ENCODE measurements around the gene NISCH.

The NISCH gene

DNA sequence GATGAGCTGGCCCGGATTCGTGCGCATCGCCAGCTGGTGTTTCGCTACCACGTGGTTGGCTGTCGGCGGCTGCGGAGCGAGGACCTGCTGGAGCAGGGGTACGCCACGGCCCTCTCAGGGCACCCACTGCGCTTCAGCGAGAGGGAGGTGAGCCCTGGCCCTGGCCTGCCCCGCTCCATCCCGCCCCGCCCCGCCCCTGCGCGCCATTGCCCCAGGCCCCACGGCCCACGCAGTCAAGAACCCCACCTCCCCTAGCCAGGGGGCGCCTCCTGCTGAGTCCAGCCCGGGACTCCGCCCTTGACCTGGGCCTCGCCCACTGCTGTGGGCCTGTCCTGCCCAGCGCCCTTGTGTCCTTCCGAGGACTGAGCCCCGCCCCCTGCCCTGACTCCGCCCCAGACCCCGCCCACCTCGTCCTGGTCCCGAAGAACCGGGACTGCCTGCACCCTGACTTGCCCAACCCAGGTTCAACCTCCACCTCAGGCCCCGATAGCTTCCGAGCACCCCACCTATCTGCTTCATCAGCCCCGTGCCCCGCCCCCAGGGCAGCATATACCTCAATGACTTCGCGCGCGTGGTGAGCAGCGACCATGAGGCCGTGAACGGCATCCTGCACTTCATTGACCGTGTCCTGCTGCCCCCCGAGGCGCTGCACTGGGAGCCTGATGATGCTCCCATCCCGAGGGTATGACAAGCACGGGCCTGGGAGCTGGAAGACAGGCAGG, 63.5 kb downstream of the NISCH start:
- H3K4me3 ChIP-seq (replicated peaks; ENCODE audit: insufficient read depth, low read length) = no peak overlapping the region
- H3K27me3 ChIP-seq (ENCODE audit: insufficient read depth, poor library complexity, severe bottlenecking) = no peaks in the 10 kb centered on the region
- no peak overlapping the region for H3K27ac ChIP-seq (replicated peaks)

GRCh38 chr3:52519445-52520140, 64.2 kb downstream of the NISCH start:
- Histone ChIP-seq H3K27me3 (ENCODE audit: insufficient read depth, poor library complexity, severe bottlenecking) (no peaks in the 10 kb centered on the region), H3K27ac (replicated peaks) (no peak overlapping the region), H3K4me3 (replicated peaks; ENCODE audit: insufficient read depth, low read length) (no peak overlapping the region)
- no peak for TF ChIP-seq CTCF (IDR thresholded peaks at IDR 0.05; ENCODE audit: insufficient read depth, low read length)
- TF ChIP-seq POLR2AphosphoS5 (IDR thresholded peaks at IDR 0.05; ENCODE audit: low read depth) = no peak
- no peak for TF ChIP-seq SPI1 (IDR thresholded peaks at IDR 0.05; ENCODE audit: borderline replicate concordance, low read depth)
- TF ChIP-seq, protein P1, sequence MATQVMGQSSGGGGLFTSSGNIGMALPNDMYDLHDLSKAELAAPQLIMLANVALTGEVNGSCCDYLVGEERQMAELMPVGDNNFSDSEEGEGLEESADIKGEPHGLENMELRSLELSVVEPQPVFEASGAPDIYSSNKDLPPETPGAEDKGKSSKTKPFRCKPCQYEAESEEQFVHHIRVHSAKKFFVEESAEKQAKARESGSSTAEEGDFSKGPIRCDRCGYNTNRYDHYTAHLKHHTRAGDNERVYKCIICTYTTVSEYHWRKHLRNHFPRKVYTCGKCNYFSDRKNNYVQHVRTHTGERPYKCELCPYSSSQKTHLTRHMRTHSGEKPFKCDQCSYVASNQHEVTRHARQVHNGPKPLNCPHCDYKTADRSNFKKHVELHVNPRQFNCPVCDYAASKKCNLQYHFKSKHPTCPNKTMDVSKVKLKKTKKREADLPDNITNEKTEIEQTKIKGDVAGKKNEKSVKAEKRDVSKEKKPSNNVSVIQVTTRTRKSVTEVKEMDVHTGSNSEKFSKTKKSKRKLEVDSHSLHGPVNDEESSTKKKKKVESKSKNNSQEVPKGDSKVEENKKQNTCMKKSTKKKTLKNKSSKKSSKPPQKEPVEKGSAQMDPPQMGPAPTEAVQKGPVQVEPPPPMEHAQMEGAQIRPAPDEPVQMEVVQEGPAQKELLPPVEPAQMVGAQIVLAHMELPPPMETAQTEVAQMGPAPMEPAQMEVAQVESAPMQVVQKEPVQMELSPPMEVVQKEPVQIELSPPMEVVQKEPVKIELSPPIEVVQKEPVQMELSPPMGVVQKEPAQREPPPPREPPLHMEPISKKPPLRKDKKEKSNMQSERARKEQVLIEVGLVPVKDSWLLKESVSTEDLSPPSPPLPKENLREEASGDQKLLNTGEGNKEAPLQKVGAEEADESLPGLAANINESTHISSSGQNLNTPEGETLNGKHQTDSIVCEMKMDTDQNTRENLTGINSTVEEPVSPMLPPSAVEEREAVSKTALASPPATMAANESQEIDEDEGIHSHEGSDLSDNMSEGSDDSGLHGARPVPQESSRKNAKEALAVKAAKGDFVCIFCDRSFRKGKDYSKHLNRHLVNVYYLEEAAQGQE (IDR thresholded peaks at IDR 0.05; ENCODE audit: insufficient replicate concordance, low read depth) = no peak
- no peak for TF ChIP-seq GABPA (IDR thresholded peaks at IDR 0.05; ENCODE audit: low read depth)
- no peak for DNase-seq (ENCODE audit: low read depth in 1 of 2, low spot score in 1 of 2)

More for the DNA sequence above, 63.5 kb downstream of the NISCH start:
- TF ChIP-seq CTCF (IDR thresholded peaks at IDR 0.05; ENCODE audit: insufficient read depth, low read length) (no peak), POLR2AphosphoS5 (IDR thresholded peaks at IDR 0.05; ENCODE audit: low read depth) (no peak), GABPA (IDR thresholded peaks at IDR 0.05; ENCODE audit: low read depth) (no peak), SPI1 (IDR thresholded peaks at IDR 0.05; ENCODE audit: borderline replicate concordance, low read depth) (no peak)
- TF ChIP-seq, protein P1 (IDR thresholded peaks at IDR 0.05; ENCODE audit: insufficient replicate concordance, low read depth) = no peak
- DNase-seq (ENCODE audit: low read depth in 1 of 2, low spot score in 1 of 2) = no peak

- DNase-seq (ENCODE audit: low read depth in 1 of 2, low spot score in 1 of 2) = no peak
- H3K4me3 ChIP-seq (replicated peaks; ENCODE audit: insufficient read depth, low read length) = no peak overlapping the region
- H3K27ac ChIP-seq (replicated peaks) = no peak overlapping the region
- TF ChIP-seq GABPA (IDR thresholded peaks at IDR 0.05; ENCODE audit: low read depth) (no peak), POLR2AphosphoS5 (IDR thresholded peaks at IDR 0.05; ENCODE audit: low read depth) (no peak), SPI1 (IDR thresholded peaks at IDR 0.05; ENCODE audit: borderline replicate concordance, low read depth) (no peak), CTCF (IDR thresholded peaks at IDR 0.05; ENCODE audit: insufficient read depth, low read length) (no peak)
- TF ChIP-seq, protein P1 (IDR thresholded peaks at IDR 0.05; ENCODE audit: insufficient replicate concordance, low read depth) = no peak
- H3K27me3 ChIP-seq (ENCODE audit: insufficient read depth, poor library complexity, severe bottlenecking) = no peaks in the 10 kb centered on the region
Measured at GRCh38 chr3:52520141-52520667, 64.8 kb downstream of the NISCH start.

Measured in HL-60 (cell line).